Activated T-helper 1 cell treated with Interleukin-2 at 50 U/mL for 16 hours (primary cell): ENCODE results near the gene FRY.

Experiments used
- DNase-seq: peaks from one replicate; pipeline ENCODE4 v3.0.0-alpha.2; 2020; ENCODE audit warnings: low read depth

Gene FRY

DNA sequence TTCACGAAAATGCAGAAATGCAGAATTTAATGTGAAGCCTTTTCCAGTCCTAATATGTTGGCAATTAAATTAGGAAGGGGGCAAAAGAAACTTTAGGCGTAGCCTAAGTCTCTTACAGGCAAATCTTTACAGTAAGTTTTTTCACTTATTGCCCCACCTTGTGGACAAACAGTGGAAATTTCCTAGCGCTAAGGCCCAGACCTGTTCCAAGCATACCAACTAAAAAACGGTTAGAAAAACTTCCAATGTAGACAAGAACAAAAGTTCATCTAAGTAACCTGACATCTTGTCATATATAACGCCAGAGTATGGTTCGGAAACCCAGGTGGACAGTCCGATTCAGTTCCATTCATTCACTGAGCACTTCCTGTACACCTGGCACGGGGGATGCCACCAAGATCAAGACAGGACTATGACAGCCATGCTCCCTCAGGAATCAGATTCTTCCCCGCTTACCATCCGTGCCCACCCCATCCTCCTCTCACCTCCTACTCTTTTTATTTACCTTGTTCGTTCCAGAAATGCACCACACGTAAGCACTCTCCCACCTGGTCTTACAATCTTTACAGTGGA is 278.6 kb downstream of the FRY start:
- no peak for DNase-seq

DNA sequence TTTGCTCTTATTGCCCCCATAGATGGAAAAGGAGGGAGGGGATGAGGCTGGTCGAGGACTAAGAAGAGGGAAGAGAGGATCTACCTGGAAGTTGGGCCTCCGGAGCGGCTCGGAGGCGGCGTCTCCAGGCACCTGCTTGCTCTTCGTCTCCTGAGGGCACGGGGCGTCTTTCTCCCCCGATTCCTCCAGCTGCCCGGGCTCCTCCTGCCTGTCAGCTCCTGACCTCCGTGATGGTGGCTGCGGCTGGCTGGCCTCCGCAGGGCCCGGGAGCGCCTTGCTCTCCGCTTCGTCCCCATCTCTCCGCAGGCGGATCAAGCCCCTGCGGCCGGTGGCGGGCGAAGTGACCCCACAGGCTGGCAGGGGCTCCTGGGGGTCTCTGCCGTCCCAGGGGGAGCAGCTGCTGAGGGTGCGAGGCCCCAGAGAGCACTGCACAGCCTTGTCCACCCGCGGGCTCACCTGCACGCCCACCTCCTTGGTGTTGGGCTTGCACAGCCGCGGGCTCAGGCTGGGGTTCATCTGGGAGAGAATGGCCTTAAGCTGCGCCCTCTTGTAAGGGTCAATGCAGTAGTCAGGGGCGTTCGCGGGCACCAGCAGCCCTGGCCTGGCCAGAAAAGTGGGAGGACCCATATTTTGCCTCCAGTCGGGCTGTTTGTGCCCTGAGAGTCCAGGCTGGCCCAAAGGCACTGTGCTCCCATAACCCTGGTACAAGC is 279.8 kb downstream of the FRY start:
- DNase-seq = no peak

DNA sequence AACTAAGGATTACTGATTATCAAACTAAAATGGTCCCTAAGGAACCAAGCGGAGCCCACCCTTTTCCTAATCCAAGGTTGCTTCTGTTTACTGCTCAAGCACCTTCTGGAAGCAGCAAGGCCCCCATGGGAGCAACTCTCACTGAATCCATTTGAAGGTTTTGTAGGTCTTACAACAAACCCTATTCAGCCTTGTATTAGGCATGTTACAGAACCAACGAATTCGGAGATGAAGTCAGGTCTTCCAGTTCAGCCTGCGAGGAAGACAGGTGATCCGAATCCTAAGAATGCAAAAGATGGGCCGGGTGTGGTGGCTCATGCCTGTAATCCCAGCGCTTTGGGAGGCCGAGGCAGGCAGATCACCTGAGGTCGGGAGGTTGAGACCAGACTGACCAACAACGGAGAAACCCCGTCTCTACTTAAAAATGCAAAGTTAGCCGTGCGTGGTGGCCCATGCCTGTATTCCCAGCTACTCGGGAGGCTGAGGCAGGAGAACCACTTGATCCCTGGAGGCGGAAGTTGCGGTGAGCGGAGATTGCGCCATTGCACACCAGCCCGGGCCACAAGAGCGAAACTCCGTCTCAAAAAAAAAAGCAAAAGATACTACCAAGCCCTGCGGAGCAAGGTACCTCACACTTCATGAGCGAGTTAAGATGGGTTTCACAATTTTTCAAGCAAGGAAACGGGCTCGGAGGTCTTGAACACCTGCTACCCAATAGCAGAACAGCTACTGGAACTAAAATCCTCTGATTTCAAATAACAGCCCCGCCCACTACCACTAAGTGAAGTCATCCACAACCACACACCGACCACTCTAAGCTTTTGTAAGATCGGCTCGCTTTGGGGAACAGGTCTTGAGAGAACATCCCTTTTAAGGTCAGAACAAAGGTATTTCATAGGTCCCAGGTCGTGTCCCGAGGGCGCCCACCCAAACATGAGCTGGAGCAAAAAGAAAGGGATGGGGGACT is 283.0 kb downstream of the FRY start:
- DNase-seq = peak; percentile 20

DNA sequence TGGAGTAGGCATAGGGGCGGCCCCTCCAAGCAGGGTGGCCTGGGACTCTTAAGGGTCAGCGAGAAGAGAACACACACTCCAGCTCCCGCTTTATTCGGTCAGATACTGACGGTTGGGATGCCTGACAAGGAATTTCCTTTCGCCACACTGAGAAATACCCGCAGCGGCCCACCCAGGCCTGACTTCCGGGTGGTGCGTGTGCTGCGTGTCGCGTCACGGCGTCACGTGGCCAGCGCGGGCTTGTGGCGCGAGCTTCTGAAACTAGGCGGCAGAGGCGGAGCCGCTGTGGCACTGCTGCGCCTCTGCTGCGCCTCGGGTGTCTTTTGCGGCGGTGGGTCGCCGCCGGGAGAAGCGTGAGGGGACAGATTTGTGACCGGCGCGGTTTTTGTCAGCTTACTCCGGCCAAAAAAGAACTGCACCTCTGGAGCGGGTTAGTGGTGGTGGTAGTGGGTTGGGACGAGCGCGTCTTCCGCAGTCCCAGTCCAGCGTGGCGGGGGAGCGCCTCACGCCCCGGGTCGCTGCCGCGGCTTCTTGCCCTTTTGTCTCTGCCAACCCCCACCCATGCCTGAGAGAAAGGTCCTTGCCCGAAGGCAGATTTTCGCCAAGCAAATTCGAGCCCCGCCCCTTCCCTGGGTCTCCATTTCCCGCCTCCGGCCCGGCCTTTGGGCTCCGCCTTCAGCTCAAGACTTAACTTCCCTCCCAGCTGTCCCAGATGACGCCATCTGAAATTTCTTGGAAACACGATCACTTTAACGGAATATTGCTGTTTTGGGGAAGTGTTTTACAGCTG is 283.9 kb downstream of the FRY start, which contains the start of the genes BRCA2 and ZAR1L:
TSS of gene BRCA2 (plus strand) at position 271 of the 790 bp plus-strand sequence. CDS start 953 bp downstream, outside the sequence.
TSS of gene ZAR1L (minus strand) at position 126 of the 790 bp plus-strand sequence. CDS start 3,438 bp downstream, outside the sequence.
- DNase-seq = peak; percentile 77

DNA sequence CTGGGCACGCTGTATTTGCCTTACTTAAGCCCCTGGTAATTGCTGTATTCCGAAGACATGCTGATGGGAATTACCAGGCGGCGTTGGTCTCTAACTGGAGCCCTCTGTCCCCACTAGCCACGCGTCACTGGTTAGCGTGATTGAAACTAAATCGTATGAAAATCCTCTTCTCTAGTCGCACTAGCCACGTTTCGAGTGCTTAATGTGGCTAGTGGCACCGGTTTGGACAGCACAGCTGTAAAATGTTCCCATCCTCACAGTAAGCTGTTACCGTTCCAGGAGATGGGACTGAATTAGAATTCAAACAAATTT is 284.4 kb downstream of the FRY start:
- no peak for DNase-seq

DNA sequence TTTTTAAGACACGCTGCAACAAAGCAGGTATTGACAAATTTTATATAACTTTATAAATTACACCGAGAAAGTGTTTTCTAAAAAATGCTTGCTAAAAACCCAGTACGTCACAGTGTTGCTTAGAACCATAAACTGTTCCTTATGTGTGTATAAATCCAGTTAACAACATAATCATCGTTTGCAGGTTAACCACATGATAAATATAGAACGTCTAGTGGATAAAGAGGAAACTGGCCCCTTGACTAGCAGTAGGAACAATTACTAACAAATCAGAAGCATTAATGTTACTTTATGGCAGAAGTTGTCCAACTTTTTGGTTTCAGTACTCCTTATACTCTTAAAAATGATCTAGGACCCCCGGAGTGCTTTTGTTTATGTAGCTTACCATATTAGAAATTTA is 284.9 kb downstream of the FRY start:
- DNase-seq = no peak

DNA sequence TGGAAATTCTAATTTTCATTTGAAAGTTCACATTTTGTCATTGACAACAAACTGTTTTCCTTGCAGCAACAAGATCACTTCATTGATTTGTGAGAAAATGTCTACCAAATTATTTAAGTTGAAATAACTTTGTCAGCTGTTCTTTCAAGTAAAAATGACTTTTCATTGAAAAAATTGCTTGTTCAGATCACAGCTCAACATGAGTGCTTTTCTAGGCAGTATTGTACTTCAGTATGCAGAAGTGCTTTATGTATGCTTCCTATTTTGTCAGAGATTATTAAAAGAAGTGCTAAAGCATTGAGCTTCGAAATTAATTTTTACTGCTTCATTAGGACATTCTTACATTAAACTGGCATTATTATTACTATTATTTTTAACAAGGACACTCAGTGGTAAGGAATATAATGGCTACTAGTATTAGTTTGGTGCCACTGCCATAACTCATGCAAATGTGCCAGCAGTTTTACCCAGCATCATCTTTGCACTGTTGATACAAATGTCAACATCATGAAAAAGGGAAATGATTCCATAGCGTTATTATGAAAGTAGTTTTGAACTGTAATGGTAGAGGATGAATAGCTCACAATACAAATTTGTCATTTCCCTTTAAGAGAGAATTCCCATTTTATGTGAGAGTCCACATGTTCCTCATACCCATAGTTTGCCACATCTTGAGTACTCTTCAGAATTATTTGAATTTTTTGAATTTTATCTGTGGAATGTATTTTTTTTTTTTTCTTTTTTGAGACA is 286.3 kb downstream of the FRY start:
- DNase-seq = no peak

DNA sequence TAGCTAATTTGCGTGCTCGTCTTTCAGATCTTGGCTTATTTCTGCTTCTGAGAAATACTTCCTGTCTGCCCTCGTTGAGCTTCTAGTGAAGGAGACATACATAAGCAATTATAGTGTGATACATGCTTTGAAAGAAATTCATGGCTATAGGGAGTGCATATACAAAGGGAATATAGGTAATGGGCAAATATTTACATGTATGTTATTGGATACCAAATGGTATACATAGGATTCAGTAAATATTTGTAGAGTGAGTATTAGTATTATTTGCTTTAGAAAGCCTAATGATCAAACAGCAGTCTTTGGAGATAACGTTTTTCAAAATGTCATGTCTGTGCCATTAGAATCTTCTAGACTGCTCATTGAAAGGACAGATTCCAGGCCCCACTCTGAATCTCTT is 289.0 kb downstream of the FRY start:
- DNase-seq = no peak

DNA sequence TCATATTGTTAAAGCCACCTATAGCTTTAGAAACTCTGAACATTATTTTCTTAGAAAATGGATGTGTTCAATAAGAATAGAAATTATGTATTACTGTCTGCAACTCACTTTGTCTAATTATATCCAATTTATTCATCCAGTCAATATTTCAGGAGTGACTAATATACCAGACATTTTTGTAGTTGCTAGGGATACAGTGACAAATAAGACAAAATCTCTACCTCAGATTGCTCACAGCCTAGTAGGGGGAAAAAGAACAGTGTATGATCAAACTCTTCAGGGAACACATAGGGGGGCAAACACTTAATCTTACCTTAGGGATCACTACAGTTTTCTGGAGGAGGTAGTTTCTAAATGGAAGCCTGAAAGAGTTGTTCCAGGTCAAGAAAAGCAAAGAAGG is 292.3 kb downstream of the FRY start:
- no peak for DNase-seq

DNA sequence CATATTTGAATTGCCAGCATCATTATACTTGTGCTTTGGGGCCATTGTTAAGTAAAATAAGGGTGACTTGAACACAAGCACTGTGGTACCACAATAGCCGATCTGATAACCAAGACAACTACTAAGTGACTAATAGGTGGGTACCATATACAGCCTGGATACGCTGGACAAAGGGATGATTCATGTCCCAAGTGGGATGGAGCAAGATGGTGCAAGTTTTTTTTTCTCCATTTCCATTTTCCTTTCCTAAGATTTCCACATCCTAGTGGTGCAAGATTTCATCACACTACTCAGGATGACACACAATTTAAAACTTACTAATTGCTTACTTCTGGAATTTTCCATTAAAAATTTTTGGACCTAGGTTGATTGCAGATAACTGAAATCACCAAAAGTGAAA is 298.9 kb downstream of the FRY start:
- no peak for DNase-seq

DNA sequence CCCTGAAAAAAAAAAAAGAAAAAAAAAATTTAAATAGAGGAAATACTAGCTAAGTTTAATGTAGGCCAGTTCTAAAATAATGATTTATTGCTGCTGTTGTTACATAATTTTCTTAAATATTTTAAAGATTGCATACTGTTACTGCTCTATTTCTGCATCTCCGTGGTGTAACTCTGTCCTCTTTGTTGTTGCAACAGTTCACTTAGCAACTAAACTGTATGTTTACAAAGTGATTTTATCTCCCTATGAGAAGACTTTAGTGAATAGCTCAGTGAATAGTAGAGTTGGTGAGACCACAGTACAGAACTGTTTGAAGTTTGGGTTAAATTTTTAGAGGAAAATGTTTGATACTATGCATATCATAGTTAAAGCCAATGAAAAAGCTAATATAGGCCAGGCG is 303.1 kb downstream of the FRY start:
- DNase-seq = no peak

DNA sequence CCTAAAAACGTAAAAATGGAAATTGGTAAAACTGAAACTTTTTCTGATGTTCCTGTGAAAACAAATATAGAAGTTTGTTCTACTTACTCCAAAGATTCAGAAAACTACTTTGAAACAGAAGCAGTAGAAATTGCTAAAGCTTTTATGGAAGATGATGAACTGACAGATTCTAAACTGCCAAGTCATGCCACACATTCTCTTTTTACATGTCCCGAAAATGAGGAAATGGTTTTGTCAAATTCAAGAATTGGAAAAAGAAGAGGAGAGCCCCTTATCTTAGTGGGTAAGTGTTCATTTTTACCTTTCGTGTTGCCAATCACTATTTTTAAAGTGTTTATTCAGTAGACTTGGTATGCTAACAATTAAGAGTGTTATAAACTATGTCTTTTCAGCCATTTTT is 309.3 kb downstream of the FRY start:
- DNase-seq = no peak

DNA sequence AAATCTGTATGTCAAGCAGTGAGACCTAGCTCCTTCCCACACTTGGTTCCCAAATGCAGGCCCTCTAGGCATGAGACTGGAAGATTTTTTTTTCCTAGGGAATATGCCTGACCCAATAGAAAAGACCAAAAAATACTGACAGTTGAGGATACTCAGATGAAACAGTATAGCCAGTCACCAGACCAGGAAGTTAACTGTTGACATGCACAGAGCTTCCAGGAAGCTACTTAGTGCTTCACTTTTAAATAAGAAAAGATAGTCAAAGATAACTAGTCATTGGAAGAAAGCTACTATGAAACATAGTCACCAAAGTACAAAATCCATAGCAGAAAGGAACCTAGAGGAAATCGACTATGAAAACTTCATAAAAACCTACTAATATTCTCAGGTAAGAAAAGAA is 316.1 kb downstream of the FRY start:
- no peak for DNase-seq
